IPS DF 4.7 (cell line): Measurements from ENCODE around the gene DHRS13.
"Not testable (repeated sequence)": the region's sequence is repeated elsewhere in the genome, so short reads cannot be mapped to it uniquely, and the experiment has no call there.

Experiments used
- DNase-seq: peaks from one replicate; pipeline ENCODE4 v3.0.0-alpha.2; 2013; ENCODE audit warnings: low spot score; ENCODE audit errors: extremely low read depth

DHRS13 gene

DNA sequence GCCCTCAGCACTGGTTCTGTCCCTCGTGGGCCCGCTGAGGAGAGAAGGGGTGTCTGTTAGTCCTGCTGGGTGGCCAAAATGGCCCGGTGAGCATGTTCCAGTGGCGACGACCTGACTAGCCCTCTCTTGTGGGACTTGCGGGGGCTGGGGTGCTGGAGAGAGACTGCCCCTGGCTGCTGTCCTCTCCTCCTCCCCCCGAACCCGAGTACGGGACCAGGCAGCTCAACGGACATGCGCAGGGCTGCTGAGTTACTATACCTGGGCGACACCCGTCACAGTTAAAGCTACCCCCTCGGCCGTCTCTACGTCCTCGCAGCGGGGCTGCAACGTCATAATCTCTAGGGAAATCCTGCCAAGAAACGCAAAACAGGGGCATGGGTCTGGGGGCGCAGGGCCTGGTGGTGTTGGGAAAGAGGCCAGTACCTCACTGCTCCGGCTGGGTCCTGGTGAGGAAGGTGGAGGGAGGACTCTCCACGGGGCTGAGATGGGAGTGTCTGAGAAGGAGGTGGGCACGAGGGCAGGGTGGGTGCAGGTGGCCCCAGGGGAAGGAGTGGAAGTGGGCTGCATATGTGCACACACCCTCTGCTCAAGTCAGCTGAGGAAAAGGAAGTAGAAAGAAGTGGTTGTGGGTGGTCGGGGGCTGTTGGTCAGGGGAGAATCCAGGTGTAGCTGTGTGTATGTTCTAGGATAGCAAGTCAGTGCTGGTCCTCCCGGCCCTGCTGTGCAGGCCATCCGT lies 18.7 kb downstream of the DHRS13 start:
- DNase-seq: no peak

DNA sequence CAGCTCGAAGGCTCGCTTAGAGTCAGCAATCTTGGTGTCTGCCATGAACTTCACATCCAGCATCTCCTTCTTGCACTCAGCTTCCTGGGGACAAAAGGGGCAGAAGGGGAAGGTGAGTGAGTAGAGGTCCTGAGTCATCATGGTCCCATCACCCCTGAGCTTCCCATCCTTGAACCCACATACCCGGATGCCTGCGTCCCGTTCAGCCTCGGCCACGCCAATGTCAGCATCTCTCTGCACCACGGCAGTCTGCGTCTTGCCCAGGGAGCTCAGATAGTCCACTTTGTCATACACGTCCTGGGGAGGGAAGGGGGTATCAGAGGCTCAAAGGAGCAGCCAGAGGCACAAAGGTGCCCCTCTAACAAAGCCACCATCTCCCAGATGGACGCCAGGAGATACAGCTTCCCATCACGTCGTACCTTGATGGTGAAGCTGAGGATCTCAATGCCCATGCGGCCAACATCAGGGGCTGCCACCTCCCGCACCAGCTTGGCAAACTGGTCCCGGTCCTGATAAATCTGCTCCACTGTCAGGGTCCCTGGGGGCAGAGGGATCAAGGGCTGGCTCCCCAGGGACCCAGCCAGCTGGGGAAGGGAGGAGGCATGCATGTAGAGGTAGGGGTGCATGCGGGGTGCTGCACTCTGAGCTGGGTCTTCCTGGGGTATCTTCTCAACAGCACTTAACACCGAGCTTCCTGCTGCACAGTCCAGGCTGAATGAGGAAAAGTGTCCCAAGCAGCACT lies 20.6 kb downstream of the DHRS13 start:
- DNase-seq: no peak

DNA sequence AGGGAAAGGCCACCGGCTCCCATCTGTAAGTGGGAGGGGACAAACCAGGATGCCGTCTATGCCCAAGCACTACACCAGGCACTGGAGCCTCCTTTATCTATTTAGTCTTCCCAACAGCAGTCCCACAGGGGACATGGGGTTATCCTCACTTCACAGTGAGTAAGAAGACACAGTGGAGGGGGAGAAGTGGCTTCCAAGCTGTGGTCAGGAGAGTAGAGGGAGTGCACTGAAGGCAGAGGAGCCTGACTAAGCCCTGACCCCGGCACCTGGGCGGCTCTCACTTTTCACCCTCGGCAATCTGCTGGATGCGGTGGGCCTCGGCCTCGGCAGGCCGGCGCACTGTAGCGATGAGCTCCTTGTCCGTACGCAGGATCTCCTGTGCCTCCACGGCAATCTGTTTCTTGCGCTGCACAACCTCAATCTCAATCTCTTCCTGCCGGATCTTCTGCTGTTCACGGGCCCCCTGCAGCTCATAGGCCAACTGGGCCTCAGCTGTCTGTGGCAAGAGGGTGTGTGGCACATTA lies 21.3 kb downstream of the DHRS13 start:
- no peak for DNase-seq

DNA sequence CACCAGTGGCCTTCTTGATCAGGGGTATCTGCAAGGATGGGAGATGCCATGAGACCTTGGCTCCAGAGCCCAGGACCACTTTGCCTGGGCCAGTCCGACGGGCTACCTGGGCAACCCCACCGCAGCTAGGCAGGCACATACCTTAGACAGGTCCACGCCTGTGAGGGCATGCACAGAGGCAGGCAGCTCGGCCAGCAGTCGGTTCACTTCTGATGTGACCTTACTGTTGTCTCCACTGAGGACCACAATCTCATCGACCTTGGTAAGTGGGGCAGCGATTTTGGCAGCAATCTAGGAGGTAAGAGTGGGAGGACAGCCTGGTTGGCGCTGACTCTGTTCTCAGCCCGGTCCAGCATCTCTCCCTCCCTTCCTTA lies 22.3 kb downstream of the DHRS13 start:
- DNase-seq: no peak

DNA sequence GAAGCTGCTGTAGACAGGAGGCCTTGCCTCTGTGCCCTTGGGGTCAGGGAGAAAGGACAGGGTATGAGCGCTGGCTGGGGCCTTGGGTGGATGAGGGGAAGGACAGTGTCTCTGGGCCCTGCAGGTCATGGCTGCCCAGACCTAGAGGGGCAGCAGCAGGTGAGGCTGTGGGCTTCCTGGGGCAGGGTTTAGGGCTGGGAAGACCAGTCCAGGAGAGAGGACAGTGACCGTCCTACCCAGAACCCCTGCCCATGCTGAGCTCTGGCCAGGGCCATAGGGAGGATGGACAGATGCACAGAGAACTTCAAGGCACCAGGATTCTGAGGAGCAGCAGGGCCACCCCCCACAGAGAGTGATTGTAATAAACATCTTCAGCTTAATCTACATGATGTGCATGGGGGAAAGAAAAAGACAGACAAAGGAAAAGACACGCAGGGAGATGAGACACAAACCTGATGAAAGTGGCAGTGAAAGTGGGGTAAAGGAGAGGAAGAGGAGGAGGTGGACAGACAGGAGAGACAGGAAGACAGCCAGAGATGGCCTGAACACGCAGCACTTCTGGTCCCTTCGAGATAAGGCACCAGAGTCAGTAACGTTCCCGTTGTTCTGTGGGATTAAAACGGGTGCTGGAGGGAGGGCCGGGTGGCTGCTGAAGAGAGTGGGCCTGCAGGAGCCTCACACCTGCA lies 22.9 kb downstream of the DHRS13 start:
- no peak for DNase-seq

DNA sequence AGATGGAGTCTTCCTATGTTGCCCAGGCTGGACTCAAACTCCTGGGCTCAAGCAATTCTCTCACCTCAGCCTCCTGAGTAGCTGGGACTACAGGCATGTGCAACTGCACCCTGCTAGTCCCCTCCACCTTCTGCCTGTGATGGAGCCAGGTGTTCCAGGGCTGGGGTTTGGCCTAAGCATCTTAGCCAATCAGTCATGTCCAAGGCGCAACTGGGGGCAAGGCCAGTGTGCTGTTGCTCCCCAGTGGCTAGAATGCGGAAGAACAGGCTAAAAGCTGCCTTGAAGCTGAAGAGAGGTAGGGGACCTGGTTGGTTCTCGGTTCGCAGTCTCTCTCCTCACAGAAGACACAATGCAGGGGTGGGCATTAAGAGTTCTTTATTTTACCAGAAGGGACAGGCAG lies 23.9 kb downstream of the DHRS13 start:
- DNase-seq: peak; percentile 69

DNA sequence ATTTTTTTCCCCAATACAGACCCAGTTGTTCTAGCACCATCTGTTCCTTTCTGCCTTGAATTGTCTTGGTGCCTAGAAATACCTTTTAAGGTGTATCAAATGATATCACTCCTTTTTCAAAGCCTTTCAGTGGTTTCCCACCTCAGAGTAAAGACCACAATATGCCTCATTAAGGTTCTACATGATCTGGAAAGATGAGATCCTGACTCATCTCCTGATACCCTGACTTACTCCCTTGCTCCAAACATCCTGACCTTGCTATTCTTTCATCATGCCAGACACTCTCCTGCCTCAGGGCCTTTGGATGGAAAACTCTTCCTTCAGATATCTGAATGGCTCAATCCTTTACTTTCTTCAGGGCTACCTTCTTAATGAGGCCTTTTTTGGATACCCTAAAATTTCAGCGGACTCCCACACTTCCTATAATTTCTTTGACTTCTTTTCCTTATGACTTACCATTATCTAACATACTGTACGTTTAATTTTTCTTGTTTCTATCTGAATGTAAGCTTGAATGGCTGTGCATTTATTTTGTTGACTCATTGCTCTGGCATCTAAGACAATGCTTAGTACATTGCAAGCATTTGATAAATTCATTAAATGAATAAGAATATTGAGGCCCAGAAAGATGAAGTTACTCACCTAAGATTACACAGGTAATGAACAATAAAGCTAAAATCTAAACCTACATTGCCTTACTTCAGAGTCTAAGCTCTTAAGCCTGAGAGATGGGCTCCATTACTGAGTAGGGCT lies 24.5 kb downstream of the DHRS13 start:
- no peak for DNase-seq

DNA sequence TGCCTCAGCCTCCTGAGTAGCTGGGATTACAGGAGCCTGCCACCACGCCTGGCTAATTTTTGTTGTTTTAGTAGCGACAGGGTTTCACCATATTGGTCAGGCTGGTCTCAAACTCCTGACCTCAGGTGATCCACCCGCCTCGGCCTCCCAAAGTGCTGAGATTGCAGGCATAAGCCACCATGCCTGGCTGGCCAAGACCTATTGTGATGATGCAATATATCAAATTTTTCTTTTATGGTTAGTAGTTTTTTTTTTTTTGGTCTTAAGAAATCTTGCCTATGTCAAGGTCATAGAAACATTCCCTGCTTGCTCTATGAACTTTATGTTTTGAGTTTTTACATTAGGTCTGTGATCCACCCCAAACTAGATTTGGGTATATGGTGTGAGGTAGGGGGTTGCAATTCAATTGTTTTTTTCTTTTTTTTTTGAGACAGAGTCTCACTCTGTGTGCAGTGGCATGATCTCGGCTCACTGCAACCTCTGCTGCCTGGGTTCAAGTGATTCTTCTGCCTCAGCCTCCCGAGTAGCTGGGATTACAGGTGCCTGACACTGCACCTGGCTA lies 25.6 kb downstream of the DHRS13 start:
- DNase-seq: not testable (repeated sequence)

DNA sequence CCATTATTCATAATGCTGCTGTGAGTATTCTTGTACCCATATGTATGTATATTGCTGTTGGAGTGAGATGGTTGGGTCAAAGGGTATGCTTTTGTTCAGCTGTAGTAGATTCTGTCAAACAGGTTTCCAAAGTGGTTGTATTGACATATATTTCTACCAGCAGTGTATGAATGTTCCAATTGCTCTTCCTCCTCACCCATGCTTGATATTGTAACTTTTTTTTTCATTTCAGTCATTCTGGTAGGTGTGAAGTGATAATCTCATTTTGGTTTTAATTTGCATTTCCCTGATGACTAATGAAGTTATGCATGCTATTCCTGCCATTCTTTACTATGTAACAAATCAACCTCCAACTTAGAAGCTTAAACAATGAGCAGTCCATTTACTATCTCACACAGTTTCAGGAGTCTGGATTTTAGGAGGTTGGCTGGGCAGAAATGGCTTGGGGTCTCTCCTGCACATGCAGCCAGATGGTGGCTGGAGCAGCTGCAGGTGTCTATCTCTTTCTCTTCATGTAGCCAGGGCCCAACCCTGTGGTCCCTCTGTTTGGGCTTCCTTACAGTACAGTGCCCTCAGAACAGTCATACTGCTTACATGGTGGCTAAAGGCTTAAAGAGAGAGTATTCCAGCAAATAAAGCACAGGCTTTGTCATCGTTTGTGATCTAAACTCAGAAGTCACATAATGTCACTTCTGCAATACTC lies 26.9 kb downstream of the DHRS13 start:
- DNase-seq: no peak

DNA sequence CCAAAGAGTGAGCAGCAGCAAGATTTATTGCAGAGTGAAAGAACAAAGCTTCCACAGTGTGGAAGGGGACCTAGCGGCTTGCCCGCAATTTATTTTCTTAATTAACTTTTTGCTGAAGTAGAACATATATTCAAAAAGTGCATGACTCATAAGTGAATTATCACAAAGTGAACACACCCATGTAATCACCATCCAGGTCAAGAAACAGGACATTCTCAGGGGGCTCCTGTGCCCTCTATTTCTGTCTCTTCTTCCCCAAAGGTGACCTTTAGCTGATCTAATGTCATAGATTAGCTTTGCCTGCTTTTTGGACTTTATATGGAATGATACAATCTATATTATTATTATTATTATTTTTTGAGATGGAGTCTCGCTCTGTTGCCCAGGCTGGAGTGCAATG lies 28.1 kb downstream of the DHRS13 start:
- no peak for DNase-seq

DNA sequence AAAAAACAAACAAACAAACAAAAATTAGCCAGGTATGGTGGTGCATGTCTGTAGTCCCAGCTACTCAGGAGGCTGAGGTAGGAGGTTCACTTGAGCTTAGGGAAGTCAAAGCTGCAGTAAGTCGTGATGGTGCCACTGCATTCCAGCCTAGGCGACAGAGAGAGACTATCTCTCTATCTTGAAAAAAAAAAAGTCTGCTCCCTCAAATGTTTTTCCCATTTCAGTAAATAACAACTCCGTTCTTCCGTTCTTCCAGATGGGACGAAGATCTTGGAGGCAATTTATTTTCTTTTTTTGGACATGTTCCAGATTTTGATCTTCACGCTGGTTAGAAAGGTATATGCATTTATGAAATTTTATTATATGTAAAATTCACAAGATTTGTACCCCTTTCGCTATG lies 29.0 kb downstream of the DHRS13 start:
- no peak for DNase-seq

DNA sequence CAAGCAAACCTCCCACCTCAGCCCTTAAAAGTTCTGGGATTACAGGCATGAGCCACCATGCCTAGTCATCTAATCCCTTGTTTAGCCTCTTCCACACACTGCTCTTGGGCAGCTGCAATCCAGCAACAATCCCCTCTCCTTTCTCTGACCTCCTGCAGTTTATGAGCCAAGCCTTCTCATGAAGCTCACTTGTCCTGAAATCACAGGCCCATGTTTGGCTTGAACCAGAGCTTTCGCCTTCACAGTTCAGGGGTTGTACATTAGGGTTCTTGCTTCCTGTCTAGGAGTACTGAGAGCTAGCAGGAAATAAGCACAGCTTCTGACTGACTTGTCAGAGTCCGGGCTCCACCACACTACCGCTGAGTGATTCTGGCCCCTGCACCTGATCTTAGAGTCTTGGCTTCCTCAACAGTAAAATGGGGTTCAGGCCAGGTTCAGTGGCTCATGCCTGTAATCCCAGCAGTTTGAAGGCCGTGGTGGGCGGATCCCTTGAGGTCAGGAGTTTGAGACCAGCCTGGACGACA lies 31.8 kb downstream of the DHRS13 start:
- DNase-seq: no peak

DNA sequence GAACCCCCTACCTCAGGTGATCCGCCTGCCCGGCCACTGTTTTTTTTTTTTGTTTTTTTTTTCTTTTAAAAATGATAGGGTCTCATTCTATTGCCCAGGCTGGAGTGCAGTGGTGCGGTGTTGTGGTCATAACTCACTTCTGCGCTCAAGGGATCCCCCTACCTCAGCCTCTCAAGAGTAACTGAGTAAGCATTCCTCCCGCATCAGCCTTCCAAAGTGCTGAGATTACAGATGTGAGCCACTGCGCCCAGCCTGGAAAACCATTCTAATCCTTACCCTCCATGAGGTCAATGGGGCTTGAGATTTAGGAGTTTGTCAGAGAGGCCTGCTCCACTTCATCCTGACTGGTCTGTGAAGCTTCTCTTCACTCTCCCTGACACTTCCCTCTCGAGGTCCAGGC lies 35.6 kb downstream of the DHRS13 start:
- DNase-seq: no peak

DNA sequence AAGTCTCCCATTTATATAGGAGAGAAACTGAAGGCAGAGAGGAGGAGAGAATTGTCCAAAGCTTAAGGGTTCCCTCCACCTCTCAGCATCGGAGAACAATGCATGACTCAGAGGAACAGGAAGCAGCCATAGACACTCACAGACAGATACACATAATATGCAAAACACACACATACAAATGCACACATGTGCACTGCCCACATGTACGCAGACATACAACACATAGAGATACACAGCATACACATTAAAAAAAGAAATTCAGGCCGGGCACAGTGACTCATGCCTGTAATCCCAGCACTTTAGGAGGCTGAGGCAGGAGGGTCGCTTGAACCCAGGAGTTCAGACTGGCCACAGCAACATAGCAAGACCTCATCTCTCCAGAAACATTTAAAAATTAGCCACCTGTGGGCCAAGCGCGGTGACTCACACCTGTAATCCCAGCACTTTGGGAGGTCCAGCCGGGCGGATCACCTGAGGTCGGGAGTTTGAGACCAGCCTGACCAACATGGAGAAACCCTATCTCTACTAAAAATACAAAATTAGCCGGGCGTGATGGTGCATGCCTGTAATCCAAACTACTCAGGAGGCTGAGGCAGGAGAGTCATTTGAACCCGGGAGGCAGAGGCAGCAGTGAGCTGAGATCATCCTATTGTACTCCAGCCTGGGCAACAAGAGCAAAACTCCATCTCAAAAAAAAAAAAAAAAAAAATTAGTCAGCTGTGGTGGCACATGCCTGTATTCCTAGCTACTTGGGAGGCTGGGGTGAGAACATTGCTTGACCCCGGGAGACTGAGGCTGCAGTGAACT lies 36.7 kb downstream of the DHRS13 start:
- DNase-seq: no peak

DNA sequence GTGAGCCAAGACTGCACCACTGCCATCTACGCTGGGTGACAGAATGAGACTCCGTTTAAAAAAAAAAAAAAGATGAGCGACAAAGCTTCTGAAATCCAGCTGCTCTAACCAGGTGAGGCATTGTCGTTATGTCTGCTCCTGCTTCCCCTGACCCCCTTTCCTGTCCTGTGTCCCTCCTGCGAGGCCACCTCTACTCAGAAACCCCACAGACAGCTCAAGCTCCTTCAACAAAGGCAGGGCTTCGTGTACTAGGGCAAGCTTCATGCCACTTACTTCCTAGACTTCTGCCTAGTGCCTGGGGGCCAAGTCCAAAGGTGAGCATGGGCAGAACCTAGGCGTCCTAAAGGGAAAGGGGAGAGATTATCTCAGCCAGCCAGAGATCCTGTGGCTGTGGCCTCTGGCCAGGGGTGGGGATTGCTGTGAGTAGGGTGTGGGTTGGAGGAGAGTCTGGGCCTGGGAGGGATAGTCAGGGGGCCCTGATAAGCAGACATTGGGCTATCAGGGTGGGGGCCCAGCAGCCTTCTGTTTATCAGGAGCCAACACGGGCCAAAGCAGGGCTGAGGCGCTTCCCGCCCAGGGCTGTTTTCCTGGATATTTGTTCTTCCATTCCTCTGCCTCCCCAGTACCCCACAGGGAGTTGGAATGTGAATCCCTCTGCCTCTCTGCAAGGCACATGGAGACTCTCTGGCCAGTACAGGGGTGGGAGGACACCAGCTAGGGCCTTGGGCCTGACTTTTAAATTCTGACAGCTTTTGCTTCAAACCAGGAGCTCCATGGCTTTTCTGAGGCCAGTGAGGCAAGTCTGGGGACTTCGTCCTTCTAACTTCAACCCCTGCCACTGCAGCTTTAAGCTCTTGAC lies 37.7 kb downstream of the DHRS13 start:
- no peak for DNase-seq

DNA sequence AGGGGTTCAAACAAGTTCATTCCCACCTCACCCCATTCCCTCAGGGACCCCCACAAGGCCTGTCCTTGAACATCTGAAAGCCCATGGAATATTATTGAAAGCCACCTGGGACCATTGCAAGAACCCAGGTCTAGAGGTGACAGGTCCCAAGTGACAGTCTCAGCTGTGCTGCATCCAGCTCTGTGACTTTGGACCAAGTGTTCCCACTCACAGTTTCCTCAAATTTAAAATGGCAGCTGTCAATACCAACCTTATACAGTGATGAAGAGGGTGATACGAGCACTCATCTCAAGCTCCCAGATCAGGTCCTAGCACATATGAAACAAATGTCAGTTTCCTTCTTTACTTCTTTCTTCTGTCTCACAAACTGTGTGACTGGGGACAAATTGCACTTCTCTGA lies 38.9 kb downstream of the DHRS13 start:
- no peak for DNase-seq

DNA sequence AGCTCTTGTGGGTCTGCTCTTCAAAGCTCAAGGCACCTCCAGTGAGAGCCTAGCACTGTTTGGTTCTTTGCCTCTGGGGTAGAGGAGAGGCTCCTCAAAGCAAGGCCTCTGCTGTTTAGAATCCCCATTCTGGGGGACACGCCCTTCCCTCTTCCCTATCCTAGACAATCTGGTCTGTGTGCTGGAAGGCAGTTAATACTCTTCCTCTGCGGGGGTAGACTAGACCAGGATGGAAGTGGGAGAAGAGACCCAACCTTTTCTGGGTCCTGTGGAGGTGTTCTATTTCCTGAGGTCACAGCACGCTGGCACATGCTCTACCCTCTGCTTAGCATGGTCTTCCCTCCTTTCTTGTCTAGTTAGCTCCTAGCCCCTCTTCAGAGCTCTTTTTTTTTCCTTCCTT lies 40.3 kb downstream of the DHRS13 start:
- DNase-seq: no peak

DNA sequence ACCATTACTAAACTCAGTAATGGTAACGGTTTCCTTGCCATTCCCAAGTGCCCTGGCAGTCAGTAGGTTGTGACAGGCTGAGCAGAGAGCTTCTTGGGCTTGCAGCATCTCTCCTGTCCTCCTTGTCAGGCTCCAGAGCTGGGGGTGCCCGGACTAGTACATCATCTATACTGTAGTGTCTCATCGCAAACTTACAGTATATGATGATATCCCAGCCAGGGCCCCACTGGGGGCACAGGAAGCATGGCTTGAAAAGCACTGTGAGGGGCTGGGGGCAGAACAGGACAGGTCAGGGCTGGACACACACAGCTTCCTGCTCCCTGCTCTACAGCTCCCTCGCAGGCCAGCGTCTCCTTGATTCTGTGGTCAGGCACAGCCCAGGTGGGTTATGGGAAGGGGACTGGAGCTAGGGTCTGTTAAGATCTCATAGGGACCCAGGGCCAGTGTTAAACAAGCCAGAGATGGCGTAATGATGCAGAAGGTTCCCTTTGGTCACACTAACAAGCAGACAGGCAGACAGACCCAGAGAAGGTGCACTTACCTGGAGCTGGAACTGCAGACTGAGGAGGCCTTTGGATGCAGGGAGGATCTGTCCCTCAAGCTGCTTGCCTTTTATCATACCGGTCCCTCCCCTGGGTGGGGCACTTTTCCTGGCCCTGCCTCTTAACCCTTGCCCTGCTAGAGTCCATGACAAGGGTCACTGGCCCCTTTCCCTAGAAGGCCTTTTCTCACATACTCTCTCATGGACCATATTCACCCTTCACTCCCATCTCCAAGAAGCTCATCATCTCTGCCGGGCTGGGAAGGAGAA lies 41.3 kb downstream of the DHRS13 start:
- DNase-seq: no peak
